ENCODE data around the gene CADM1. TPM values are rescaled to one million over a fixed set of nuclear protein-coding genes. Genes with fewer than 3 reads are reported as not detected.

The CADM1 gene
- polyA plus RNA-seq, 3 donors = 130 to 158 (median 149) TPM

GRCh38 chr11:115249061-115249578 is 255.1 kb downstream of the CADM1 start:
- DNase-seq (ENCODE audit: extremely low read depth in 1 of 11, low read depth in 9 of 11, low spot score in 4 of 11) = no peak

DNA sequence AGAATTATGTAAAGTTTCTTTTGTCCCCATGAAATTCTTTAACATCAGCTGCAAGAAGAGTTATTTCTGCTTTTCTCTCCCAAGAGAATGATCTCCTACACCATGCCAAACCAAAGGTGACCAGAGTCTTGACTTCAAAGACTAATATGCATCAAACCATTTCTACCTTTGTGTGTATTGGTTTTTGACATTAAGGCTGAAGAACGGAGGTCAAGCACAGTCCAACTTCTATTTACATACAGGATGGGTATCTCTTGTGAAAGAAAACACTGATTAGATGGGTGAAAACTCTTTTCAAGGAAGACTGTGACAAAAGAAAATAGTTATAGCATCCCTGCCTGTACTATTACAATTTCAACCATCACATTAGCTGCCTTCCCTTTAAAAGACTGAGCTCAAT is 256.3 kb downstream of the CADM1 start:
- DNase-seq (ENCODE audit: extremely low read depth in 1 of 11, low read depth in 9 of 11, low spot score in 4 of 11) = no peak

- no peak for DNase-seq (ENCODE audit: extremely low read depth in 1 of 11, low read depth in 9 of 11, low spot score in 4 of 11)
Measured at GRCh38 chr11:115247361-115247760, 256.9 kb downstream of the CADM1 start.

DNA sequence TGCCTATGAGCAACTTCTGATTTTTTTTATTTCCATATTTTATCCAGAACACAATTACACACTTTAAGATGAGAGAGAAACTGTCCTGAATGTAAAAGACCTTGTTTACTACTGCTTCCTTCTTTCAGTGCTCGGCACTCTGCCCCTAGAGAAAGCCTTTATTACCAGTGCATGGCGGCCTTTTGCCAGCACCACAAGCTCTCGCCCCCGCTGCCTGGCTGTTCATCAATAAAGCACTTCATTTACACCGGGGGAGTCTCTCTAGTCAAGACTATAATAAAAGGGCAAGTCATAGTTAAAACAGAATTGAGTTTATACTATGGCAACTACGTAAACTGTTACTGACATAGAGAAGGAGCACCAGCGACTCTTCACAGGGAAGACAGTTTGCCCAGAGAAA is 259.5 kb downstream of the CADM1 start:
- DNase-seq (ENCODE audit: extremely low read depth in 1 of 11, low read depth in 9 of 11, low spot score in 4 of 11) = no peak

DNA sequence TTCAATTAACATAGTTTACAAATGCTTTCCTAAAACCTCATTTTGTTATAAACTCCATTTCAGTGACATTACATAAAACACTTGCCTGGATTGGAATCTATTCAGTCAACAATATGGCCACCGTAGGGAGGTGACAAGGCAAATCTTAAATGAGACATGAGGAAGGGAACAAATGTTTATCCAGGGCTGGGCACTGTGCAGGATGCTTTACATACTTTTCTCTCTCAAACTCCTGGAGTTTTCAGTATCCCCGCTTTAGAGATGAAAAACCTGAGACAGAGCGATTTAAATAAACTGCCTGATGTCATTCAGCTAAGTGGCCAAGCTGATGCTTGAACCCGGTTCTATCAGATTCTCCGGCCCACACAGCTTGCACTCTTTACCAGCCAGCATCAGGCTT is 259.9 kb downstream of the CADM1 start:
- no peak for DNase-seq (ENCODE audit: extremely low read depth in 1 of 11, low read depth in 9 of 11, low spot score in 4 of 11)

GRCh38 chr11:115242982-115243381 is 261.2 kb downstream of the CADM1 start:
- DNase-seq (ENCODE audit: extremely low read depth in 1 of 11, low read depth in 9 of 11, low spot score in 4 of 11) = no peak

DNA sequence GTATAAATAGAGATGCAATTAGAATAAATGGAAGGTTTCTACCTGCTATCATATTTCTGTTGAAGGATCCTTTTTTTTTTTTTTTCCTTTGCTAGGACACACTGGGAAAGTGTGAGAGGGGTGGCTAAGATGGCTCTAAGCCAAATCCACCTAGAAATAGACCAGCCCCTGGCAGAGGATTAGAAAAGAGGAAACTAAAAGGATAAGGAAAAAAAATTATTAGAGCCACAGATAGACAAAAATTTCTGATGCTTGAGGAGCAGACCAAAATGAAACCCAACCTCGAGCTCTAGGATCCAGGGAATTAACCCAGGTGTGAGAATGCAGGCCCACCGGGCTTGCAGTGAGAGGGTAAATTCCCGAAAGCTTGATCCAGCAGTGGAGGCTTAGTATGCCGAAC is 262.3 kb downstream of the CADM1 start:
- no peak for DNase-seq (ENCODE audit: extremely low read depth in 1 of 11, low read depth in 9 of 11, low spot score in 4 of 11)

GRCh38 chr11:115238791-115239190 is 265.4 kb downstream of the CADM1 start:
- no peak for DNase-seq (ENCODE audit: extremely low read depth in 1 of 11, low read depth in 9 of 11, low spot score in 4 of 11)

DNA sequence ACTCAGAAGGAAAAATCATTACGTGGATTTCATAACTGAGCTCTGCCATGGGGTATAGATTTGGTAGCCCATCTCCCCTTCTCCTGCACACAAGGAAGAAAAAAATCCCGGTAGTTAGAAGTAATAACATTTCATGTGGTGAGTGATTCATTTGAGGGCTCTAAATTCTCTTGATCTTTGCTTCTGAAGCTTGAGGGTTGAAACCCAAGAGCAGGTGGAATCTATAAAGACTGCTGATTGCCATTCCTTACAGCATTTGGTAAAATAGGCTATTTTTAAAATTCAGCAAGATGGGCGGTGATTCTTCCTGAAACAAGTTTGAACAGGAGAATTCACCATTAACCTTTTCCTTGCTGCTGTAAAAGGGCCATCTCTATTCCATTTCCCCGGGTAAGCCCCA is 266.1 kb downstream of the CADM1 start:
- no peak for DNase-seq (ENCODE audit: extremely low read depth in 1 of 11, low read depth in 9 of 11, low spot score in 4 of 11)

DNA sequence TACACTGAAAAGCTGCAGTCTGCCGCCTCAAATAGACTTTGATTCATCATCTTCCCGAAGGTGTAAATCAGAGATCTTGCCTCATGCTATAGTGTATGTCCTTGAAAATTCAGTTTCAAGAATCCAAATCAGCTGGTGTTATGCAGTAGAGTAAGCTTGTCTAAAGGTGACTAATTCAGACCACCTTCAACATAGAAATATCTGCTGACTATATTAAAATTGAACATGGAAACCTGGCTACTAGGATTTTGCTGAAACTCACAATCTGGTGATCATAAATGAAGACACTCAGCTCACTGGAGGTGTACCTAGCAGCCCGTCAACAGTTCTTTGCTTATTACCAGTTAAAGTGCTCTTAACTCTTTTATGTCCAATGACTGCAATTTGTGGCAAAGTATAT is 266.6 kb downstream of the CADM1 start:
- no peak for DNase-seq (ENCODE audit: extremely low read depth in 1 of 11, low read depth in 9 of 11, low spot score in 4 of 11)

- DNase-seq (ENCODE audit: extremely low read depth in 1 of 11, low read depth in 9 of 11, low spot score in 4 of 11) = no peak
Measured at GRCh38 chr11:115234794-115235193, 269.4 kb downstream of the CADM1 start.

DNA sequence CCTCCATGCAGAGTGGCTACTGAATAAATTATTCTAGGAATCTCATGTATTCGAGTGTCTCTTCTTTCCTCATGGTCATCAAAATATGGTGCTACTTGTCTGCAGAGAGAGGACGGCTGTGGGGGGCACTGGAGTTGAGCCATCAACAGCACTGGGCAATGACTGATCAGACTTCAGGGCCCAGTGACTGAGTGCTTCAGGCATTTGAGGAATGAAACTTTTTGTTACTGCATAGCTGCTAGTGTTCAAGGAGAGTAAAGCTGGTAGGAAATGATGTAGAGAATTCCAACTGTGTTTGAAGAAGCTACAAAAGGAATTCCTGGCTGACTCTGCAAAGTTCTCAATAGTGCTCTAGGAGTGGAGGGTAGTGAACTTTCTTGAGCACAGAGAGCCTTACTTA is 277.7 kb downstream of the CADM1 start:
- DNase-seq (ENCODE audit: extremely low read depth in 1 of 11, low read depth in 9 of 11, low spot score in 4 of 11) = no peak

GRCh38 chr11:115224551-115224950 is 279.7 kb downstream of the CADM1 start:
- DNase-seq (ENCODE audit: extremely low read depth in 1 of 11, low read depth in 9 of 11, low spot score in 4 of 11) = no peak

DNA sequence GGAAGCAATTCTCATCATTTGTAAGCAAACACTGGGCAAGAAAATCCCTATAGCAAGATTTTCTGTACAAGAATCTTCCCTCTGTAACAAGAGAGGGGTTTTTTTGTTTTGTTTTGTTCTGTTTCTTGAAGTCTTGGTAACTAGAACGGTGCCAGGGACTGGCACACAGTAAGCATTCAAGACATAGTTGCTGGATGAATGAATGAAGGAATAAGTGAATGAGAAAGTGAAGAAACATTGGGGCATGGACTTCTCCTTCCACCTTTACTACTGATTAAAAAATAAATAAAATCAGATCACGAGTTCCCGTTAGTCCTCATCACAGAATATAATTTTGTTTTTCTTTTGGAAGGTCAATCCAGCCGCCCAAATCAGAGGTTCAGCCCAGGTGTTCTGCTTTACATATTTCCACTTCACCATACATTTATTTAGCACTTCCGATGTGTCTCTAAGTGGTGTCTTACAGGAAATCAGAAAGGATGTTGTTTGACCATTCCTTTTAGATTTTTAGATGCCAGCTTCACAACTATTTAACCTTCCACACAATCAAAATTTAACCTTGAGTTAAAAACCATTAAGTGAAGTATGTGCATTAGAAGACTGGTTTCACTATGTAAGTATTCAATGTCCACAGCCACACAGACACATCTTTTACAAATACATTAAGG is 281.2 kb downstream of the CADM1 start:
- no peak for DNase-seq (ENCODE audit: extremely low read depth in 1 of 11, low read depth in 9 of 11, low spot score in 4 of 11)

GRCh38 chr11:115222218-115222862 is 281.9 kb downstream of the CADM1 start:
- DNase-seq (ENCODE audit: extremely low read depth in 1 of 11, low read depth in 9 of 11, low spot score in 4 of 11) = no peak

DNA sequence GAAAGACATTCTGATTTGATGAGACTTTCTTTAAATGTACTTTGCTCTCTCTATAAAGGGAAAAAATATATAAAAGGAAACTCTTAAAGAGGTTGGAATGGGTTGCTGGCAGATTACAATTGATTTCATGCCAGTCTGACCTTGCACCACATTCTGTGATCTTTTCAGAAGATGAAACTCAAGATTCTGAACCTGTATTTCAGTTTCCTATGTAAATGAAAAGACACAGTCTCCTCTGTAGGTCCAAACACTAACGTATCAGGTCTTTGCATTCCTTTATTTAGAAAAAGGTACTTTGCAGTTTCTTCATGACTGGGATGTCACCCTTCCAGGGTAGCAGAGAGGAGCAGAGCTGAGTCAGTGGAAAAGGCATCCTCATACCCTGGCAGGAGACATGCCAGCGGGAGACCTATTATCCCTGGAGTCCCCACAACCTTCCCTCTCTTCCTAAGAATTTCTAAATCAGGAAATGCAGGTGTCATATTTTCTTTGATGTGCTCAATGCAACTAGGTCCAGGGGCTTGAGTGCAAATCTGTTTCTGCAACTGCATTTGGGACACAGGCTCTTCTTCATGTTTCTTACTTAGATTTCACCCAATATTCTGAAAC is 282.6 kb downstream of the CADM1 start:
- no peak for DNase-seq (ENCODE audit: extremely low read depth in 1 of 11, low read depth in 9 of 11, low spot score in 4 of 11)

DNA sequence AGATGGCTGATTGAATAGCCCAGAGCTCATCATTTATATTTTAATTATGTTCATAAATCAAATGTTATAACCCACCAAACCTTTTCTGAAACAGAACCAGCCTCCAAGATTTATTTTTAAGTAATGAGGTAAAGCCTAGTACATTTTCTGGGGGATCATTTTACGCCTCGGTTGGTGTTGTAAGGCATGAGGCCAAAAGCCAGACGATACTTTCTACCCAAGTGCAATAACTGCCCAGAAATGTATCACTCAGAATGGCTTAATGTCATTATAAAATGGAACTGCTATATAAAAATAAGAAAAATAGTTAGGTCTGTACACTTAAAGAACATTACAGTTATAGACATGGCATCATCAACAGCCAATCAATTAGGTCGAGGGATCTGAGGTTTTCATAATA is 283.3 kb downstream of the CADM1 start:
- DNase-seq (ENCODE audit: extremely low read depth in 1 of 11, low read depth in 9 of 11, low spot score in 4 of 11) = no peak

GRCh38 chr11:115220423-115220822 is 283.8 kb downstream of the CADM1 start:
- no peak for DNase-seq (ENCODE audit: extremely low read depth in 1 of 11, low read depth in 9 of 11, low spot score in 4 of 11)

DNA sequence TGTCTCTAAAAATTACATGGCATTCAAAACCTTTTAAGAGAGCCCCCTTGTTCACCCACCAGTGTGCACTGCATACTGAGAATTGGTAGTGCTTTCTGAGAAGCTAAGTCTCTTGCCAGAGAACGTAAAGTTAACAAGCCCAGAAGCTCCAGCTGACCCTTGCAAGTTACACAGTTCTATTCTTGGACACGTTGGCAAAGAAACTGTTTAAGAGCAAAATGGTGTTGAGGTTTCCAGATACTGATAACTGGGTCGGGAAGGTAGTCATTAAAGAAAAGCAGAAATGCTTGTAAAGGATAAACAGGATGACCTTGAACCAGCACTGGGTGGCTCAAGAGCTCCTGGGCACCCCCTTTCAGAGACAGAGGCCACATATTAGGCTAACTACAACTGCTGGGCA is 284.8 kb downstream of the CADM1 start:
- DNase-seq (ENCODE audit: extremely low read depth in 1 of 11, low read depth in 9 of 11, low spot score in 4 of 11) = no peak

- DNase-seq (ENCODE audit: extremely low read depth in 1 of 11, low read depth in 9 of 11, low spot score in 4 of 11) = no peak
Measured at GRCh38 chr11:115217726-115218311, 286.4 kb downstream of the CADM1 start.
